Esophagus muscularis mucosa (tissue), 3 donors: ENCODE data around the gene SMG6.

Experiments used
- EP300 ChIP-seq: sonication (generic); formaldehyde crosslinking; IDR thresholded peaks from one replicate; pipeline ENCODE4 v1.6.1; 2017; ENCODE audit warnings: antibody characterized with exemption
- TF ChIP-seq, protein P1 (sequence below), 3 experiments: fragments of 200-600 bp in 2 of 3; fragments of 450-650 bp in 1 of 3; sonication (generic) in 2 of 3; IDR thresholded peaks; one replicate each; pipeline ENCODE4 v1.5.1; 2017 to 2019; ENCODE audit warnings: antibody characterized with exemption in 3 of 3, mild to moderate bottlenecking in 2 of 3, moderate library complexity in 1 of 3

GRCh38 chr17:2351269-2351668, 47.7 kb upstream of the SMG6 start:
- TF ChIP-seq, protein P1, sequence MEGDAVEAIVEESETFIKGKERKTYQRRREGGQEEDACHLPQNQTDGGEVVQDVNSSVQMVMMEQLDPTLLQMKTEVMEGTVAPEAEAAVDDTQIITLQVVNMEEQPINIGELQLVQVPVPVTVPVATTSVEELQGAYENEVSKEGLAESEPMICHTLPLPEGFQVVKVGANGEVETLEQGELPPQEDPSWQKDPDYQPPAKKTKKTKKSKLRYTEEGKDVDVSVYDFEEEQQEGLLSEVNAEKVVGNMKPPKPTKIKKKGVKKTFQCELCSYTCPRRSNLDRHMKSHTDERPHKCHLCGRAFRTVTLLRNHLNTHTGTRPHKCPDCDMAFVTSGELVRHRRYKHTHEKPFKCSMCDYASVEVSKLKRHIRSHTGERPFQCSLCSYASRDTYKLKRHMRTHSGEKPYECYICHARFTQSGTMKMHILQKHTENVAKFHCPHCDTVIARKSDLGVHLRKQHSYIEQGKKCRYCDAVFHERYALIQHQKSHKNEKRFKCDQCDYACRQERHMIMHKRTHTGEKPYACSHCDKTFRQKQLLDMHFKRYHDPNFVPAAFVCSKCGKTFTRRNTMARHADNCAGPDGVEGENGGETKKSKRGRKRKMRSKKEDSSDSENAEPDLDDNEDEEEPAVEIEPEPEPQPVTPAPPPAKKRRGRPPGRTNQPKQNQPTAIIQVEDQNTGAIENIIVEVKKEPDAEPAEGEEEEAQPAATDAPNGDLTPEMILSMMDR (IDR thresholded peaks at IDR 0.05), result no peak
- no peak for TF ChIP-seq EP300
